K562 (cell line): Measurements from ENCODE around the gene COLEC12. TPM values are rescaled to one million over a fixed set of nuclear protein-coding genes. Genes with fewer than 3 reads are reported as not detected.

Experiments
- ATAC-seq: fragments of 200-7000 bp; cut with Tn5 transposase; 3 replicates; pipeline ENCODE4 v1.9.1; 2020; ENCODE audit warnings: moderate library complexity
- BruUV-seq: library from RNA; stranded (reverse); fragments of 400-500 nt; replicated peaks from 2 replicates; lab custom pipeline; 2021; lab: Mats Ljungman, UMichigan
- CTCF ChIA-PET: fragments of 300-600 bp; formaldehyde crosslinking; extraction: SDS; loops from one replicate; lab custom pipeline; 2021; ENCODE audit warnings: low intra/inter-chr PET ratio; lab: Yijun Ruan, JAX
- POLR2A ChIA-PET: fragments of 300-600, 350-650 bp; sonication (Branson Sonifier 250); formaldehyde crosslinking; extraction: SDS; loops from one replicate; lab custom pipeline; 2021; ENCODE audit warnings: antibody characterized with exemption, inconsistent platforms; lab: Yijun Ruan, JAX
- DNase-seq, 4 experiments: peaks; one replicate each; pipeline versions ENCODE4 v3.0.0 to v3.0.0-alpha.2; 2011 to 2018; ENCODE audit warnings: low spot score in 3 of 4, mixed read lengths in 3 of 4; ENCODE audit errors: extremely low read depth in 1 of 4
- FAIRE-seq: peaks from 2 replicates; lab custom pipeline; 2011; peaks lifted over from hg19 to GRCh38; lab: Jason Lieb, UNC
- H2AFZ ChIP-seq: 2 replicates; pipeline ENCODE4 v1.6.0; 2011; ENCODE audit warnings: low read depth, low read length, control low read depth, inconsistent platforms
- H3K27ac ChIP-seq: fragments of 200-600 bp; 3 replicates; pipeline ENCODE4 v1.8.0; 2011; ENCODE audit warnings: low read depth, mild to moderate bottlenecking, control low read depth, inconsistent platforms, low read length, moderate library complexity, mixed read lengths; ENCODE audit errors: extremely low read depth
- H3K27me3 ChIP-seq, 2 experiments: fragments of 300-600 bp in 1 of 2; 2 replicates in 1 of 2; 3 replicates in 1 of 2; pipeline versions ENCODE4 v1.6.0 to v1.8.0; 2011; ENCODE audit warnings: inconsistent platforms in 2 of 2, low read length in 2 of 2, mild to moderate bottlenecking in 1 of 2, mixed read lengths in 1 of 2, moderate library complexity in 1 of 2; ENCODE audit not compliant: control insufficient read depth in 2 of 2, insufficient read depth in 2 of 2
- H3K36me3 ChIP-seq: fragments of 300-600 bp; 3 replicates; pipeline ENCODE4 v1.8.0; 2011; ENCODE audit warnings: mild to moderate bottlenecking, low read length, inconsistent platforms; ENCODE audit not compliant: control insufficient read depth, insufficient read depth
- H3K4me1 ChIP-seq, 2 experiments: fragments of 200-600 bp in 1 of 2; replicated peaks in 1 of 2; 2 replicates in 1 of 2; 3 replicates in 1 of 2; pipeline versions ENCODE4 v1.5.1 to v1.8.0; 2011; ENCODE audit warnings: inconsistent platforms in 2 of 2, low read length in 2 of 2, mild to moderate bottlenecking in 1 of 2, mixed read lengths in 1 of 2, moderate library complexity in 1 of 2; ENCODE audit not compliant: control insufficient read depth in 2 of 2, insufficient read depth in 2 of 2
- H3K4me2 ChIP-seq: 2 replicates; pipeline ENCODE4 v1.6.1; 2011; ENCODE audit warnings: low read length, control low read depth, inconsistent platforms, mixed read lengths; ENCODE audit not compliant: insufficient read depth
- H3K4me3 ChIP-seq: fragments of 200-600 bp; sonication (generic), shearing (Covaris generic); 2 replicates; pipeline ENCODE4 v1.5.1; 2016; ENCODE audit warnings: control low read depth, inconsistent platforms
- H3K79me2 ChIP-seq: fragments of 200-600 bp; 3 replicates; pipeline ENCODE4 v1.8.0; 2011; ENCODE audit warnings: low read length, inconsistent platforms; ENCODE audit not compliant: control insufficient read depth, insufficient read depth
- H3K9ac ChIP-seq, 2 experiments: 2 replicates each; pipeline versions ENCODE4 v1.6.0 to v1.6.1; 2011; ENCODE audit warnings: low read depth in 2 of 2, low read length in 2 of 2, control low read depth in 1 of 2, inconsistent platforms in 1 of 2, mild to moderate bottlenecking in 1 of 2, mixed read lengths in 1 of 2; ENCODE audit not compliant: insufficient read depth in 1 of 2
- H3K9me1 ChIP-seq: one replicate; pipeline ENCODE4 v1.6.0; 2011; ENCODE audit warnings: inconsistent platforms, mild to moderate bottlenecking, low read length, moderate library complexity; ENCODE audit not compliant: control insufficient read depth, insufficient read depth
- H3K9me3 ChIP-seq: replicated peaks from 2 replicates; pipeline ENCODE4 v1.5.1; 2011; ENCODE audit warnings: low read depth, low read length, inconsistent platforms; ENCODE audit not compliant: control insufficient read depth, insufficient read depth
- H4K20me1 ChIP-seq: replicated peaks from 2 replicates; pipeline ENCODE4 v1.6.1; 2011; ENCODE audit warnings: low read length, inconsistent platforms, mixed read lengths; ENCODE audit not compliant: control insufficient read depth, insufficient read depth
- DLX4 ChIP-seq: fragments of 250-450 bp; sonication (Bioruptor Pico); IDR thresholded peaks from 2 replicates; pipeline ENCODE4 v1.6.1; 2021; ENCODE audit warnings: mild to moderate bottlenecking
- KAT7 ChIP-seq: sonication (generic); formaldehyde crosslinking; IDR thresholded peaks from 2 replicates; pipeline ENCODE4 v1.8.0; 2022; ENCODE audit warnings: missing genetic modification reagents, mild to moderate bottlenecking, borderline replicate concordance
- PTRF ChIP-seq: fragments of 450-650 bp; IDR thresholded peaks from 2 replicates; pipeline ENCODE4 v1.6.1; 2016; ENCODE audit warnings: mild to moderate bottlenecking, missing genetic modification characterization, missing compliant biosample characterization
- TAF1 ChIP-seq: IDR thresholded peaks from 2 replicates; pipeline ENCODE4 v1.6.1; 2011; ENCODE audit warnings: mild to moderate bottlenecking, low read length, moderate library complexity; ENCODE audit not compliant: insufficient read depth, control insufficient read depth, severe bottlenecking; ENCODE audit errors: extremely low read depth
- ZKSCAN1 ChIP-seq: fragments of 150-350 bp; IDR thresholded peaks from 2 replicates; pipeline ENCODE4 v1.6.1; 2016; ENCODE audit warnings: low read depth, low read length
- ZNF740 ChIP-seq, 3 experiments: fragments of 200-800 bp in 1 of 3; sonication (Bioruptor generic) in 1 of 3; sonication (generic) in 1 of 3; formaldehyde crosslinking in 1 of 3; IDR thresholded peaks; 2 replicates each; pipeline versions ENCODE4 v1.6.1 to v1.8.0; 2016 to 2022; ENCODE audit warnings: mild to moderate bottlenecking in 2 of 3, missing compliant biosample characterization in 2 of 3, missing genetic modification characterization in 2 of 3, missing genetic modification reagents in 1 of 3
- WGBS: fragments of 100-300 bp; shearing (Covaris generic); methylation state at CpG from one replicate; pipeline ENCODE4 v1.1.6; 2016; ENCODE audit warnings: low coverage, mixed read lengths; ENCODE audit not compliant: insufficient coverage; ENCODE audit errors: missing lambda C conversion rate; 5-methylcytosine and 5-hydroxymethylcytosine counted together
- in situ Hi-C: fragments of 300-500 bp; cut with MboI; formaldehyde crosslinking; loops from 4 replicates; pipeline ENCODE4 v1.15.0; 2018; ENCODE audit warnings: inconsistent platforms, mixed read lengths
- intact Hi-C: fragments of 100-400 bp; cut with micrococcal nuclease; formaldehyde crosslinking; loops from 2 replicates; pipeline ENCODE4 v1.14.2; 2022
- polyA plus RNA-seq, 8 experiments: library from polyadenylated mRNA; depleted of rRNA in 4 of 8; stranded (reverse) in 5 of 8; unstranded in 3 of 8; fragments of >200 nt; fragmentation: Nextera tagmentation in 2 of 8; fragmentation: Illumina TruSeq in 1 of 8; extraction: Ambion mirVana in 2 of 8; extraction: Trizol in 1 of 8; gene quantifications; 2 replicates each; pipeline versions ENCODE4 v1.2.1 to v1.2.3, GENCODE V29; 2011 to 2014; ENCODE audit warnings: inconsistent platforms in 1 of 8, missing spikeins in 1 of 8
- total RNA-seq, 7 experiments: library from RNA; depleted of rRNA in 6 of 7; stranded (reverse); fragments of >200 nt in 6 of 7; fragmentation: Illumina TruSeq in 2 of 7; extraction: Trizol in 2 of 7; gene quantifications; 2 replicates each; pipeline versions ENCODE4 v1.2.1 to v1.2.3, GENCODE V29; 2011 to 2021; ENCODE audit warnings: low replicate concordance in 1 of 7

Gene COLEC12
- total and polyA plus RNA-seq, 9 of the 15 experiments (the other 6 are each of a cell fraction or from before 2014, with no cell fraction given), result 0.04 TPM; not detected in 8

GRCh38 chr18:457140-457519 is 43.4 kb downstream of the COLEC12 start:
- Histone ChIP-seq H3K4me3 (no peak overlapping the region), H3K27ac (no peak overlapping the region), H3K9ac (no peak overlapping the region), H3K4me1 (no peaks in the 10 kb centered on the region), H3K4me2 (no peak overlapping the region), H4K20me1 (no peaks in the 10 kb centered on the region), H3K9me3 (no peaks in the 10 kb centered on the region), H3K79me2 (no peaks in the 10 kb centered on the region), H2AFZ (no peak overlapping the region), H3K27me3 (peaks cover 44 to 46% of the 10 kb centered on the region in 2 experiments), H3K9me1 (no peaks in the 10 kb centered on the region), H3K36me3 (no peaks in the 10 kb centered on the region)
- intact Hi-C loops (no loop called here), in situ Hi-C loops (no loop called here)
- BruUV-seq, result no TSS peak
- TF ChIP-seq DLX4 (CRISPR knock-in tag) (no peak), KAT7 (no peak), TAF1 (no peak), ZKSCAN1 (no peak), ZNF740 (CRISPR knock-in tag; IDR thresholded peaks at IDR 0.05) (no peak), ZNF740 (tag; IDR thresholded peaks at IDR 0.05) (no peak), PTRF (no peak)
- DNase-seq (no peak), ATAC-seq (no peak), FAIRE-seq (no peak)
- ChIA-PET POLR2A (interaction anchor here (0.7 to 1.6 kb wide), 4 partner anchors 15 to 189 kb away, joined by 3 to 7 read pairs (median 4); partner anchors contain the start of gene THOC1), CTCF (no interaction called here)
- under 1% methylated on average over 9 of the region's 9 CpGs for WGBS
